ENCODE data around the gene THRB.

The THRB gene

GRCh38 chr3:24393316-24393715 lies 101.3 kb downstream of the THRB start (continued):
- TF ChIP-seq ZBTB49 (tag by site-specific recombination; IDR thresholded peaks at IDR 0.05; ENCODE audit: low read depth) (no peak), ZBTB26 (tag by site-specific recombination; optimal IDR thresholded peaks at IDR 0.05) (no peak), ZNF175 (tag by site-specific recombination; IDR thresholded peaks at IDR 0.05) (no peak), PRDM4 (tag by site-specific recombination; IDR thresholded peaks at IDR 0.05) (no peak)

GRCh38 chr3:24390169-24391130 lies 104.2 kb downstream of the THRB start:
- no peaks in the 10 kb centered on the region for H3K9me3 ChIP-seq (ENCODE audit: control insufficient read depth, insufficient read depth, low read depth, low read length)
- no peak overlapping the region for H3K4me3 ChIP-seq (ENCODE audit: low read depth, low read length)
- 0 out of 2 replicates have a peak, but pooled peaks cover 3% of the 10 kb centered on the region for H3K4me1 ChIP-seq (ENCODE audit: control insufficient read depth, insufficient read depth, low read length)
- H3K27ac ChIP-seq (ENCODE audit: extremely low read depth, low read depth, low read length): no peak overlapping the region
- H3K36me3 ChIP-seq (ENCODE audit: control insufficient read depth in 2 of 2, insufficient read depth in 1 of 2, low read length in 2 of 2): no peaks in the 10 kb centered on the region
- TF ChIP-seq MZF1 (tag by site-specific recombination; IDR thresholded peaks at IDR 0.05; ENCODE audit: borderline replicate concordance) (peak; percentile 42; the same call in 1 of the 2 replicates), ZNF138 (tag by site-specific recombination; IDR thresholded peaks at IDR 0.05; ENCODE audit: borderline replicate concordance) (no peak), ZNF692 (tag by site-specific recombination; IDR thresholded peaks at IDR 0.05) (no peak), AEBP2 (tag by site-specific recombination; IDR thresholded peaks at IDR 0.05; ENCODE audit: borderline replicate concordance) (no peak), REST (tag by site-specific recombination; IDR thresholded peaks at IDR 0.05) (peak; percentile 53; the same call in 1 of the 2 replicates)
- CTCF ChIA-PET: interaction anchor here (0.8 kb wide), 1 partner anchor 12 kb away, joined by 4 read pairs; no protein-coding TSS in a partner anchor
- POLR2A ChIA-PET: no interaction called here
